Activated T-helper 9 cell treated with anti-CD3 and anti-CD28 coated beads, Interleukin-2, amount 50 U/mL, for 16 hours (primary cell): ENCODE data around the gene POLR2E.

ENCODE experiments used
- DNase-seq: peaks from one replicate; pipeline ENCODE4 v3.0.0-alpha.2; 2020; ENCODE audit warnings: low read depth

POLR2E gene

GRCh38 chr19:1110809-1111640, 15.8 kb upstream of the POLR2E start:
- no peak for DNase-seq

GRCh38 chr19:1109697-1110671, 14.8 kb upstream of the POLR2E start:
- no peak for DNase-seq

GRCh38 chr19:1109032-1109551, 13.9 kb upstream of the POLR2E start:
- no peak for DNase-seq

DNA sequence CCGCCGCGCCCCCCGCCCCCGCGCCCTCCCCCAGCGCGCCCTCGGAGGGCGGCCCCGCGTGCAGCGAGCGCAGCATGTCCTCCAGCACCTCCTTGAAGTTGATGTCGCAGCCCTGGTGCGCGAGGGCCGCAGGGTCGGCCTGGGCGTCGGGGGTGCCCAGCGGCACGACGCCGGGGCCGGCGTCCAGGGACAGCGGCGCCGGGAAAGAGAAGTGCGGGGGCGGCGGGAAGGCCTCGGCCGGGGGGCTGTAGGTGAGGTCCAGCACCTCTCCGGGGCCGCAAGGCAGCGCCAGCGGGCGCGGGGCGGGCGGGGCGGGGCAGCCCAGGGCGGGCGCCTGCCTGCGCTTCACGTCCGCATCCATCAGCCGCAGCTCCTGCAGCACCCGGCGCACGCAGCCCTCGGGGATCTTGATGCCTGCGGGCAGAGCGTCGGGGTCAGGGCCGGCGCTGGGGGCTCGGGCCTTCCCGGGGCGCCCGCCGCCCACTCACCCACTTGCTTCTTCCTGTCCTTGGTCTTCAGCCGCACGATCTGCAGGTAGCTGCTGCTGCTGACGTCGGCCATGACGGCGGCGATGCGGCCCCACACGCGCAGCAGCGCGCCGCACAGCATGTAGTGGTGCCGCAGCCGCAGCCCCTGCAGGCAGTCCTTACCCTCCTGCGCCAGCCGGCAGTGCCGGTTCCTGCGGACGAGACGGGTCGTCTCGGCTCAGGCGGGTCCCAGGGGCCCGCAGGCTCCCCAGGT, 13.3 kb upstream of the POLR2E start:
- no peak for DNase-seq

DNA sequence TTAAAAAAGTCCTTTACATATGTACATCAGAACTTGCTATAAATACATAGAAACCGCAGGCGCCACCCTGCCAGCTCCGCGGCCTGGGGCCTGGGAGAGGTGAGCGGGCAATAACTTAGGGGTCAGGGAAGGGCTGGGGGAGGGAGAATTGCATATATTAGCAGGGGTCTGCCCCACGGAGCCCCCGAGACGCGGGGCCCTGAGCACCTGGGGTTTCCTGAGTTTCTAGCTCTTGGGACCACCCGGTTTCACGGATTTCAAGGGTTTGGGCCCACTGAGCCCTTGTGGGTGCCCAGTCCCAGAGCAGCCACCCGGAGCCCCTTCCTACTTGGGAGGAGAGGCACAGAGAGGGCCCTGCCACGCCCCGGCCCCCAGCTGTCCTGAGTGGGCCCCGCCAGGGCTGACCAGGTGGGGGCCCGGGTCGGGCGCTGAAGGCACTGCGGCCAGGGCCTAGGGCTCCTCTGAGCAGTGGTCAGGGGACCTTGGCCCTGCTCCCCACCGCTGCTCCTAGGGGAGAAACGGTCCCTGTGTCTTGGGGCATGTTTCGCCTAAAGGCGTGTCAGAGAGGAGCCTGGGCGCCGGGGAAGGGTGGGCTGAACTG, 12.6 kb upstream of the POLR2E start:
- no peak for DNase-seq

DNA sequence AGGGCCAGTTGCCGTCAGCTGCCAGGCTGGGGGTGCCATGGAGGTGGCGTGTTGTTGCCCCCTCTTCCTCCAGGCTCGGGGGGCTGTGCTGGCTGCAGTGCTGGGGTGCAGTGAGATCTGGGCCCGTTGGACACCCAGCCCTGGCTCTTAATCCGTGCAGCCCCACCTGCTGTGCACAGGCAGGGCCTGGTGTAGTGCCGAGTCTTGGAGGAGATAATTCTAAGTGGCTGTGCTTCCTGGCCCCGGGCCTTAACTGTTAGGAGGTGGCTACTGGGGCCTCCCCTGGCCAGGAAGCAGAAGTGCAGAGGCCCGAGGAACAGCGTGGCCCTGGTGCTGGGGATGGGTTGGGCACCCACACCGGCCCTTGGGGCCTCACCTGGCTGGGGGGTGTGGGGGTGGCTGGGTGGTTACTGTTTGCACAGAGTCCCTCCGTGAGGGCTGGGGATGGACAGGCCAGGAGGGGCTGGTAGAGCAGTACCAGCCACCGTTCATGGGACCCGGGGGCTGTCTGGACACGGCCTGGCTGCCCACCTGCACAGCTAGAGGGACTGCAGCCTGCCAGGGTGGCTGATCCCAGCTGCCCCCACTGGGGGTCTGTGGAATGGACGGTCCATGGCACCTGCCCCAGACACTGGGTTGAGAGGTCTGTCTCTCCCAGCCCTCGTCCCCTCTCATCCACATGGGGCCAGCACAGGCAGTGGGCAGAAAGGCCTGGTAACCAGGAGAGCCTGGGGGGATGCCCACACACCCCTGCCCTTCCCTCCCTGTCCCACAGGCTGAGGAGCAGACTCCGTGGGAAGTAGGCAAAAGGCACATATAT, 11.9 kb upstream of the POLR2E start:
- DNase-seq, result no peak

DNA sequence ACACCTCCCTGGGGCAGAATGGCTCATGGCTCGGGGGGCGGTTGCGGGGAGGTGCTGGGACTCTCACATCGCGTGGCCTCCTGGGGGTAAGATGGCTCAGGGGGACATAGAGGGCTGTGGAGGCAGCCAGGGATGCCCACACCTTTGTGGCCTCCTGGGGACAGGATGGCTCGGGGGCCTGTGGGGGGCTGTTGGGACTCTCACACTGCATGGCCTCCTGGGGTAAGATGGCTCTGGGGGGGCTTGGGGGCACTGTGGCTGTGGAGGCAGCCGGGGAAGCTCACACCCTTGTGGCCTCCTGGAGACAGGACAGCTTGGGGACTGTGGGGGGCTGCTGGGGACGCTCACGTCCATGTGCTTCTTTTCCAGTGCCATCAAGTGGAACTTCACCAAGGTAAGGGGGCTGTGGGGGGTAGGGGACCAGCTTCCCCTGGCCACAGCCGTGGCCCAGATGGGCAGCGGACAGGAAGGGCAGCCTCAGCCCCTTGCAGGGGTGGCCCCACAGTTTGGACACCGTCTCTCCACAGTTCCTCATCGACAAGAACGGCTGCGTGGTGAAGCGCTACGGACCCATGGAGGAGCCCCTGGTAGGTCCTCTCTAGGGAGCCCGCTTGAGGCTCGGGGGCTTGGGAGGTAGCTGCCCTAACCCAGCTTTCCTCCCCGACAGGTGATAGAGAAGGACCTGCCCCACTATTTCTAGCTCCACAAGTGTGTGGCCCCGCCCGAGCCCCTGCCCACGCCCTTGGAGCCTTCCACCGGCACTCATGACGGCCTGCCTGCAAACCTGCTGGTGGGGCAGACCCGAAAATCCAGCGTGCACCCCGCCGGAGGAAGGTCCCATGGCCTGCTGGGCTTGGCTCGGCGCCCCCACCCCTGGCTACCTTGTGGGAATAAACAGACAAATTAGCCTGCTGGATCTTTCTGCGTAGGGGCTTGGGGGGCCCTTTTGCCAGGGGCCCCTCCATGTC, 11.0 kb upstream of the POLR2E start:
- no peak for DNase-seq

- DNase-seq, result no peak
Measured at GRCh38 chr19:1105008-1105872, 10.1 kb upstream of the POLR2E start.

- peak; percentile 69 for DNase-seq
Measured at GRCh38 chr19:1104311-1105007, 9.3 kb upstream of the POLR2E start.

DNA sequence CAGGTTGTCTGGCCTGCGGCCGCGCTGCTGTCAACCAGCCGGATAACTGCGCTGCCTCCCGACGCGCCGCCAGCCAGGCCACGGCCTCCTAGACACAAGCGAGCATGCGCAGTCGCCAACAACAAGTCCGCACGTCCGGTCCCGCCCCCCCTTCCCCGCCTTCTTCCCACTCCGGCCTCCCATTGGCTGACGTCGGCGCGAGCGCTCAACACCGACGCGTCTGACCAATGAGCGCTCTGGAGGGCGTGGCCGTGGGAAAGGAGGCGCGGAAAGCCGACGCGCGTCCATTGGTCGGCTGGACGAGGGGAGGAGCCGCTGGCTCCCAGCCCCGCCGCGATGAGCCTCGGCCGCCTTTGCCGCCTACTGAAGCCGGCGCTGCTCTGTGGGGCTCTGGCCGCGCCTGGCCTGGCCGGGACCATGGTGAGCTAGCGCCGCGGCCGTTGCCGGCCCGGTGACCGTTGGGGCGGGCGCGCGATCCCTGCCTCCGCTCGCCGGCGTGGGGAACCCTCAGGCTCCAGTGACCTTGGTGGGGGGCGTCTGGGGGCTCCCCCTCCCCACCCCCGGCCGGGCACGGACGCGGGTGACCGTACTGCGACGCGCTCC, 8.6 kb upstream of the POLR2E start, which contains the start of gene GPX4:
GPX4 (plus strand) TSS at position 287 of the 603 bp plus-strand sequence; CDS start at position 337, 50 bp downstream.
- peak; percentile 98 for DNase-seq

DNA sequence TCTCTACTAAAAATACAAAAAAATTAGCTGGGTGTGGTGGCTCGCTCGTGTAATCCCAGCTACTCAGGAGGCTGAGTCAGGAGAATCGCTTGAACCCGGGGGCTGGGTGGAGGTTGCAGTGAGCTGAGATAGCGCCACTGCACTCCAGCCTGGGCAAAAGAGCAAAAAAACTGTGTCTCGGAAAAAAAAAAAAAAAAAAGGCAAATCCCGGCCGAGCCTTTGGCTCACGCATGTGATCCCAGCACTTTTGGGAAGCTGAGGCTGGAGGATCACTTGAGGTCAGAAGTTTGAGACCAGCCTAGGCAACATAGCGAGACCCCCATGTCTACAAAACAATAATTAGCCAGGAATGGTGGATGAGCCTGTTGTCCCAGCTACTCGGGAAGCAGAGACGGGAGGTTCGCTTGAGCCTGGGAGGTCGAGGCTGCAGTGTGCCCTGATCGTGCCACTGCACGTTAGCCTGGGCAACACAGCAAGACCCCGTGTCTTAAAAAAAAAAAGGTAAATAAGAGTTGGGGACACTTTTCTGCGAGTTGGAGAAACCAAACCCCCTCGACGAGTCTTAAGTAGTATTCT, 8.0 kb upstream of the POLR2E start:
- DNase-seq, result no peak

DNA sequence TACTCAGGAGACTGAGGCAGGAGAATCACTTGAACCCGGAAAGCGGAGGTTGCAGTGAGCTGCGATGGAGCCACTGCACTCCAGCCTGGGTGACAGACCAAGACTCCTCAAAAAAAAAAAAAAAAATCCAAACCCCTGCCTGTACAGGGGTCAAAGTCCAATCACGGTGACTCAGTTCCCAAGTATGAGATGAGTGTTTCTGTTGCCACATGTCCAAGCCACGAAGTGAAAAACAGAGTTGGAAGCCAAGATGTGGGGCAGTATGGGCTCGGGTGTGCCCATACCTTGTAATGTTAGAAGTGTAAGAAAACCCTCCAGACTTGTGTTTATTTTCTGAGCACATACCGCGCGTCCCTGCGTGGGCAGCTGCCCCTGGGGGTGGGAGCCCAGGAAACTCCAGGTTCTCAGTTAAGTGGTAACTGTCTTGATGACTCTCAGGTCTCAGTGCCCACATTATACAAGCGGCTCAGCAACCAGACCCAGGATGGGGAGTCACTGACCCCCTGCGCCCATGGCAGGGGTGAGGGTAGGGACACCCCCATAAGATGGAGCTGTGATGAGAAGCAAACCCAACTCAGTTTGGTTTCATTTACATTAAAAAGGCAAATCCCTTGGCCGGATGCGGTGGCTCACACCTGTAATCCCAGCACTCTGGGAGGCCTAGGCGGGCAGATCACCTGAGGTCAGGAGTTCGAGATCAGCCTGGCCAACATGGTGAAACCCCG, 7.4 kb upstream of the POLR2E start:
- peak; percentile 63 for DNase-seq

DNA sequence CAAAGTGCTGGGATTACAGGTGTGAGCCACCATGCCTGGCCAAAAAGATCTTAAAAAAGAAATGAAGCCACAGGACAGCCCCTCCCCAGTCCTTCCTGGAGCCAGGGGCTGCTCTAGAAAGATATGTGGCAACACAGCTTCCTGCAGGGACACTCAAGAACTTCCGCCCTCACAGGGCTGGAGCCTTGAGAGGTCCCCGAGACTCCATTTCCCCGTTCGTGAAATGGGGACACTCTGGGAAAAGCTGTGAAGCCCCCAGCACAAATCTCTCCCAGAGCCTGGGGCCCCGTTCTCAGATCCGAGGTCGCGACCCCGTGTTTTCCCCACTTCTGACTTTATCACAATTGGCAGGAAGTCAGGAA, 6.1 kb upstream of the POLR2E start:
- no peak for DNase-seq

- no peak for DNase-seq
Measured at GRCh38 chr19:1098177-1099051, 3.2 kb upstream of the POLR2E start.

- no peak for DNase-seq
Measured at GRCh38 chr19:1097810-1098176, 2.6 kb upstream of the POLR2E start.

GRCh38 chr19:1094655-1094977, 559 bp downstream of the POLR2E start:
- DNase-seq, result no peak
